HG03432 (cell line): ENCODE data around the gene RNMT.
A peak's percentile ranks its signal among the peaks of the same experiment; 100 is the strongest.
"Not testable (repeated sequence)": the region's sequence is repeated elsewhere in the genome, so short reads cannot be mapped to it uniquely, and the experiment has no call there.

Experiments
- ATAC-seq: cut with Tn5 transposase; IDR thresholded peaks from one replicate; pipeline ENCODE4 v1.9.1; 2021; ENCODE audit warnings: mild to moderate bottlenecking, moderate library complexity; ENCODE audit not compliant: unreplicated experiment

The RNMT gene

DNA sequence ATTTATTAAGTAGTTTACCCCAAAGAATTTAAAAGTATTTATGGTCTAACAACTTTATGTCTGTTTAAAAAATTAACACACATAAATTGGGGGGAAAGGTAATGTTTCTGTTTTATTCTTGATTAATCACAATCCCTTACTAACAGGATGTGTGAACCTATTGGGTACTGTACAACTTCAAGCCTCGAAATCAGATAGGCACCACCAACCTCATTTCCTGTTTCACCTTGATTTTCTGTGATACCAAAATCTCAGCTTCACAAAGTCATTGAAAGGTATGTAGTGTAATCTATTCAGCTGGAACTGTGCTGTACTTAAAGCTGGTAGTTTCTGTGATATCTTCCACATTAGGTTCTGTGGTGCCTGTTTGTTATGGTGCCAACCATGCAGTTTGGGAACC is 4.0 kb downstream of the RNMT start:
- ATAC-seq = no peak

DNA sequence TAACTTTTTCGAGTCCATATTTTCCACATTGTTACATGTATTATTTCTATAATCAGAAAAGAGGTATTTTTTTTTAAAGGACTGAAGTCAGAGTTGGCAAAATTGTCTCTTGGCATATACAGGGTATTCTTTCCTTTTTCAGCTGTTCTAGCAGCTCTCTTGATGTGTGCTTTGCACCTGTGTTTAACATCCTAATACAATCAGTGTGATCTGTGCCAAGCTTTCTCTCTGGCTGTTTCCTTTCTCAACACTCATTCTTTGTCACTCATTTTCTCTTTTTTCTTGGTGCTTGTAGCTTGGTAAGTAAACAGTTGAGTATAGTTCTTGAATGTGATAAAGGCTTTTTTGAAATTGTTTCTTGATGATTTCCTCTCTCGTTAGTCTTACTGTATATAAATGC is 9.2 kb downstream of the RNMT start:
- no peak for ATAC-seq

DNA sequence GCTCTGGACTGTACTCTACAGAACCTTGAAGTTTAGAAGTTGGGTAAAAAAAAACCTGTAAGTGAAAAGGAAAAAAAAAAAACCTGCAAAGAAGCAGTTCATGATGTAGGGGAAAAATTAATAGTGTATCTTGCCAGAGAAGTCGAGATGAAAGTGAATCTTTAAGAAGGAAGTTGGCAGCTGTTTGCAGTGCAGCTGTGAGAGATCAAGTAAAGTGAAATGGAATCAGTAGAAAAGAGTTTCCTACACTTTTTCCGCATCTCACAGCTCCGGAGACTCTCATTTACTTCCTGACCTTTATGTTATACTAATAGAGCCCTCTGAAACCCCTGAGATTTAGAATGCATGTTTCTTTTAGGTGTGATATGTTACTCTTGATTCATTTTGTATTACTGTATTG is 19.2 kb downstream of the RNMT start:
- no peak for ATAC-seq

DNA sequence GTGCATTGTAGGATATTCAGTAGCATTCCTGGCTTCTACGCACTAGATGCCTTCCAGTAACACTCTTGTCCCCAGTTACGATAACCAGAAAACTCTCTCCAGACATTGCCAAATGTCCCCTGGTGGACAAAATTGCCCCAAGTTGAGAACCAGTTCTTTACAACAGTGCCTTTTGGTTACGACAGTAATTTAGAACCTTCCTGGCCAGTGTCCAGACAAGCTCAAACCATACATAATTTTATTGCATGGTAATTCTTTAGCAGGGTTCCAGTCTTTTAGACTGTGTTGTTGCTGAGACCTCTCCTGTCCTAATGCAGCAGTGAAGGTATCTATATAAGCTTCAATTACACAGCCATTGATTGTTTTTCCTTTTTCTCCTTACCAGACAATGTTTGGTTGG is 20.2 kb downstream of the RNMT start:
- ATAC-seq = no peak

DNA sequence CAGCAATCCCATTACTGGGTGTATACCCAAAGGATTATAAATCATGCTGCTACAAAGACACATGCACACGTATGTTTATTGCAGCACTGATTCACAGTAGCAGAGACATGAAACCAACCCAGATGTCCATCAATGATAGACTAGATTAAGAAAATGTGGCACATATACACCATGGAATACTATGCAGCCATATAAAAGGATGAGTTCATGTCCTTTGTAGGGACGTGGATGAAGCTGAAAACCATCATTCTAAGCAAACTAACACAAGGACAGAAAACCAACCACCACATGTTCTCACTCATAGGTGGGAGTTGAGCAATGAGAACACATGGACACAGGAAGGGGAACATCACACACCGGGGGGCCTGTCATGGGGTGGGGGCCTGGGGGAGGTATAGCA is 25.1 kb downstream of the RNMT start:
- not testable (repeated sequence) for ATAC-seq

DNA sequence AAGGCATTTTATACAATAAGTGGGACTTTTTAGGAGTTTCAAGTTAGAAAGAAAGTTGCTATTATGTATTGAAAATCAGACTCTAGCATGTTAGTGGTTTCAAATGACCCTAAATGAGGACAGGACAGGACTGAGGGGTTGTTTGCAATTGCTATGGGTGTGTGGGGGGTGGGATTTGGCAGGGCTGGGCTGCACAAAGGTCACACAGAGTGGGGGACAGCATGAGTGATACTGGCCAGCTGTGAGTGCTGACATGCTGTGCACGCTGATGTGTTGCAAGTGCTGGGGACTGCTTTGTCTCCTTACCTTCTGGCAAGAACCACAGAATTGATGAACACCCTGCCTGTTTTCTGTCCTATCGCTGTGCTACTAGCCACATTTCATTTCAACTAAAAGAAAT is 29.8 kb downstream of the RNMT start:
- ATAC-seq = no peak

DNA sequence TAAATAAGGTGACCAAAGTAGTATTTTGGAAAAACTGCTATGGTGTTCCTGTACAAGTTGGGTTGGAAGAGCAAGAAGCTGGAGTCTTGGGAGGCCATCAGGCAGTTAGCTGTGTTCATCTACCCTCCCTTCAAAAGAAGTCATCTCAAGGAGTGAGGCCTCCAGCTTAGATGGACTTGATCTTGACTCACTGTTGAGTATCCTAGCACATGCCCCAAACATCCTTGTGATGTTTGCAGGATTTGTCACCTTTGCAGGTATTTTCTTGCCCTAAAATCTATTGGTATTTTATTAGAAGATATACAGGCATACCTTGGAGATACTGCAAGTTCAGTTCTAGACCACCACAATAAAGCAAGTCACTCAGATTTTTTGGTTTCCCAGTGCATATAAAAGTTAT is 30.2 kb downstream of the RNMT start:
- ATAC-seq = no peak

DNA sequence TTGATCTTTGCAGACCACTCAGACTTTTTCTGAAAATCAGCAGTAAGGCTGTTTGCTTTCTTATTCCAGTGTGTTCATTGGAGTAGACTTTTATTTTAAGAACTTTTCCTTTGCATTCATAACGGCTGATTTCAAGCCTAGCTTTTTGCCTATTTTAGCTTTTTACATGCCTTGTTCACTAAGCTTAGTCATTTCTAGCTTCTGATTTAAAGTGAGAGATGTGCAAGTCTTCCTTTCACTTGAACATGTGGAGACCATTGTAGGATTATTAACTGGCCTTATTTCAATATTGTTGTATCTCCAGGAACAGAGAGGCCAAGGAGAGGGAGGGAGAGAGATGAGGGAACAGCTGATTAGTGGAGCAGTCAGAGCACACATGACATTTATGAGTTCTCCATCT is 32.1 kb downstream of the RNMT start:
- ATAC-seq = no peak

DNA sequence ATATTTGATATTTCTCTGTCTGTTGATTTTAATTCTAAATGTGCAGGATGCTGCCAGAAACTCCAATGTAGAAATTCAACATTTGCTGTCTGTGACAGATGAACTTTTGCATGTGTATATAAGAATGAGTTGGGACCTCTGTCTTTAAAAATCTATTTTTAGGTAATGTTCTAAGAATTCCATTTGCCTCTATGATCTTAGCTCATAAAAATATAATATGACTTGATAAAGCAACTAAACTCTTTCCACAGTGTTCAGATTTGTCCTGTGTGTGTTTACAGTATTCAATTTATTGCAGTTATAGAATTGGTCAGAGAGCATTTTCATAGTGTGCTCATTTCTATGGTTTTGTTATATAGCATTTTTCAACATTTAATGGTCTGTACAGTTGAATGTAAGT is 33.6 kb downstream of the RNMT start:
- ATAC-seq = no peak

DNA sequence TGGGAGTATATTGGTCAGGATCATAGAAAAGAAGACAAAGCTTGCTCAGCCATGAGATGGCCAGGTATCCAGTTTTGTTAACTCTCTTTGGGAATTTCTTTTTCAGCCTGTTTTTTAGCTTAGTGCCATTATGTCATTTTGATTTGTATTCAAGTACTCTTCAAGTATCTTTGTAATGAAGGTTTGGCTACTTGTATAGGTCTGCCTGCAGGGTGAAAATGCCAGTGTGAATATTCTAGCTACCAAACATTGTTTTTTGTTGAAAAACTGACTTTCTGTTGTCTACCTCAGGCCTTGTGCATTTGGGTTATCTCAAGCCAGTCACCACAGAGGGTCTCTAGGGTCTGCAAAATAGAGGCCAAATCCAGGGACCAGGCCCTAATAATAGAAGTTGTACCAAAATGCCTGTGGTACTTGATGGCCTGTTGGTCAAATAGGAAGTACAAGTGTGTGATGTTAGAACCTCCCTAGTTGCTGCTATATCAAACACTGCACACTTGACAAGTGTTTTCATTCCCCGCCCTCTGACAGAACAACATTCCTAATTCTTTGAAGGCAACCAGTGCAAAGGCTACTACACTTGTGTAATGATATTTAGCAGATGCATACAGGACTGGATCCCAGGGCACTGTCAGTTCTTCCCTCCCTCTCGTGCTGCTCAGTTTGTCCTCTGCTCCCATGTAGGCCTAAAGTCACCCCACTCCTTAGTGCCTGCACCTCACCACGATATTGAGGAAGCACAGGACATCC is 36.4 kb downstream of the RNMT start:
- no peak for ATAC-seq

DNA sequence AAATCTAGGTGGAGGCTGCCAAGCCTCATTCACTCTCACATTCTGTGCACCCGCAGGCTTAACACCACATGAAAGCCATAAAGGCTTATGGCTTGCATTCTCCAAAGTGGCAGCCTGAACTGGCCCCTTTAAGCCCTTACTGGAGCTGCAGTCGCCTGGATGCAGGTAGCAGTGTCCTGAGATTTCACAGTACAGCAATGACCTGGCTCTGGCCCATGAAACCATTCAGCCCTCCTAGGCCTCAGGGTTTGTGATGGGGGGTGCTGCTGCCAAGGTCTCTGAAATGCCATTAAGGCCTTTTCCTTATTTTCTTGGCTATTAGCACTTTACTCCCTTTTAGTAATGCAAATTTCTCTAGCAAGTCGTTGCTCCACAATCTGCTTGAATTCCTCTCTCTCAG is 48.6 kb downstream of the RNMT start:
- no peak for ATAC-seq

DNA sequence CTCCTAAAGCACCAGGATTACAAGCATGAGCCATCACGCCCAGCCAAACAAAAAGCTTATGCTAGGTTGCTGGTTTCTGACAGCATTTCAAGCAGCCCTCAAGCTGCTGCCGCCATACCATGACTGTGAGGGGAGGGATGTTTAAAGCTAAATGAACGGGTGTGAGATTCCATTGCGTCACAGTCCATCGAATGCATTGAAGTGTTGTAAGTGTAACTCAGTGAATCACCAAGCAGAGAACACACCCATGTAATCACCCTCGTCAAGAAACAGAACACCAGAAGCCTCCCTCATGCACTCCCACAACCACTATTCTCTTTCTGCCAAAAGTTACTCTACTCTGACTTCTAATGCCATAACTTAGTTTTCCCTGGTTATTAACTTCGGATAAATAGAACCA is 64.7 kb downstream of the RNMT start:
- ATAC-seq = no peak

DNA sequence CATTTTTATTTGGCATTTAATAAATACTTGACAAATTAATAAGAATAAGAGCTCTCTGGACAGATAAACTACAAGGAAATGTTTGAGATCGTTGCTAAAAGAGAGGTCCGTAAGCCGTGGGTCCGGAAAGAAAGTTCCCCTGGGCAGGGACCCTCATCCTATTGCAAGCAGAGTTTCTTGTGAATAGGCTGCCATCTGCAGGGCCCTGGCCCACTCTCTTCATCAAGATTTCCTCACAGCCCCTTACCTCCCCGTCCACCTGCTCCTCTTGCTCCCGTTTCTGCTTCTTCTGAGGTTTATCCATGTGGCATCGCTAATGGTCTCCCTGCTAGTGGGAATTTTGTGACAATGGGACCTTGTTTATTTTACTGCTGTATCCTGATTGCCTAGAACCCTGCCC is 67.3 kb downstream of the RNMT start:
- ATAC-seq = no peak

DNA sequence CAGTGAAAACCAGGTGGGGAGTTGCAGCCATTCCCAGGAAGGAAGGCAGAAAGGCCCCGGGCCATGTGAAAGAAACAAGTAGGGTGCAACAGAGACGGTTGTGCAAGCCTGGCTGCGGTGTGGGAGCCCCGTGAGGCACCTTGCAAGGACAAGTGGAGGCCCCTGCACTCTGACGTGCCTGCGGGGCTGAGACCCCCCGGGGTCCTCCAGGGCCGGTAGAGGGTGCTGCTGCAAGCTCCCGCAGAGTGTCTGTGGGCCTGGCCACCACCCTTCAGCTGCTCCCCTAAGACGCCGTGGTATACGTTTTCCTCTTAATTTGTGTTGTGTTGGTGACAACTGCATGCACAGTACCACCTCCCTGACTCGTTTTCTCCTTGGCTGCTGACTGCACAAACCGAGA is 70.0 kb downstream of the RNMT start:
- no peak for ATAC-seq

DNA sequence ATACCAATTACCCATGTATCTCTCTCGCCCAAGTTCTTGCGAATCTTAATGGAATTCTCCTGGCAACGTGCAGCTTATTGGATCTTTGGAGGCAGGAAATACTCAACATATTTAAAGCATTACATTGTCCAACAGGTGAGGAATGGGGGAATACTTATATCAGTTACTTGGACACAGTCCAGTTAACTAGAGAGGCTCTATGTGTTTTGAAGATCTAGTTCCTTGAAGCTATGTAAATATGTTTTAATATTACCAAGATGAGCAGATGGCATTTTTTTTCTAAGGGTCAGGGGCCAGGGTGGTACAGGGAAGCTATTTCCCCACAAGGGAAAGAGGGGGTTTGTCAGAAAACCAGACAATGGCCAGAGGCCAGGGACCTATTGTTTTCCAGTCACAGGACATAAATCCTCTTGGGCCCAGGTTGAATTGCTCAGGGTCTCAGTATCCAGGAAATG is 70.7 kb downstream of the RNMT start:
- no peak for ATAC-seq

DNA sequence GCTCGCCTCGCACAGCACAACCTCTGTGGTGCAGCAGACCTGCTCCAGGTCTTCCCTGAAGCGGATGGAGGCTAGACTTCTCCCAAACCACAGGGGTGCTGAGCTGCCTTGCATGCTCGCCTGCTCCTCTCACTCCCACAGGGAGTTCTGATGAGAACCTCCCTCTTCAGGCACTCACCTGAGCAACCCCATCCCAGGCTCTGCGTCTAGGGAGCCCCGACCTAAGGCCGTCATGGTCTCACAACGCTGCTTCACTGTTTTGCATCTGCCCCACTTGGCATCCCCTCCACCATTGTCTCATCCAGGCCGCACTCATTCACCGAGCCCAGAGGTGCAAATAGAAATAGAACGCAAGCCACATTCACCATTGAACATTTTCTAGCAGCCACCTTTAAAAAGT is 72.9 kb downstream of the RNMT start:
- ATAC-seq = no peak

DNA sequence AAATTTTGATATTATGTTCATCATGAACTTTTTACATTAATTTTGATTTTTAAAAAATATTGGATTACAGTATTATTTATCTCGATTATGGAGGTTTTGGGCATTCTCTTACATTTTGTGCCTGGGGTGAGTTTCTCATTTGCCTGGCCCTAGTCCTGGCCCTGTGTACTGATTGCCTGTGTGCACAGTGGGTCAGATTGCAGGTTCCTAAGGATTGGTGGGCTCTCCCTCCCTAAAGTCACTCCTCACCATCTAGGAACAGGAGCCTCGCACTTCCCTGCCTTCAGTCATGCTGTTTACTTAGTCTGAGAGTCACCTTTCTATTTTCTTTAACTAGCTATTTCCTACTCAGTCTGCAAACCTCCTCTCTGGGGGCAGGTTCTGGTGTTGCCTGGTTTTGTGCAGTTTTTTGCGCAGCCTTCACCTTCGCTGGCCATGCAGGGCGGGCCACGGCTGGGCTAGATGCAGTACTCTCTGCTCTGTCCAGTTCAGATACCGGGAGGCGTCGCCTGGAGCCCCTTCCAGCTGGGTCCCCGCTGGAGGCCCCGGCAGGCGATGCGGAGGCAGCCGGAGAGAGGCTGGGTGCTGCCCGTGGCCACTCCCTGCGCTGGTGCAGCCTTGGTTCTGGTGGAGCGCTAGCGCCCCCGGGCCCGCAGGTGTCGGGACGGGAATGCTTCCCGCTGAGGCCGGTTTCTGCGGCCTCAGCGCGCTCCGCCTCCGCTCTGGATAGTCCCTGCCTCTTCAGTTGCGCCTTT is 74.2 kb downstream of the RNMT start:
- ATAC-seq = peak; percentile 50

DNA sequence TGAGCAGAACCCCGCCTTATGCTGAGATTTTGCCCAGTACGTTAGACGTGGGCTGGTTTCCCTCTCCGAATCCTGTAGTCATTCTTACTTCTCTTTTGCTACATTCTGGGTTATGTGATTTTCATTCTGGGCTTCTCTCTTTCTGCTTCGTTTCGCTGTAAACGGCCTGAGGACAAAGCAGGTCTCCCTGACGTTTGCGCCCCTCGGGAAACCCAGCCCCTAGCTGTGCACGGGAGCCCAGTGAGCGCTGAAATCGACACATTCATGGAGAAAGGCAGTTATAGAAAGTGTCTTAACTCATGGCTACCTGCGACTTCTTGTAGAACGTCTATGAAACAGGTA is 74.8 kb downstream of the RNMT start:
- ATAC-seq = no peak

DNA sequence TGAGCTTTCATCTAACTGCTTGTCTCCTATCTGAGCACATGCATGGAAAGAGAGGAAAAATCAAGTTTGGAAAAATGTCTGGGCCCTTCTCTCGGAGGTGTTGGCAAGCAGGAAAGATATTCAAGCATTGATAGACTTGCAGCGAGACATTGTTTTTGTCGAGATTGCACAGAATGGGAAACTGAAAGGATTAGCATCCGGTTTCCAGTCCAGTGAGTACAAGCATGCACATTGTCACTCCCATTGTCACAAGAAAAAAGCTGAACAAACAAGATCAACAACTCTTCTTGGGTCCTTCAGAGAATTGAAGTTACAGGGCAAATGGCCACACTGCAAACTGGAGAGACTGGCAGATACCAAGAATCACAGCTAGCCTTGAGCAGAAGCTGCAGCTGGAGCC is 77.8 kb downstream of the RNMT start:
- no peak for ATAC-seq

DNA sequence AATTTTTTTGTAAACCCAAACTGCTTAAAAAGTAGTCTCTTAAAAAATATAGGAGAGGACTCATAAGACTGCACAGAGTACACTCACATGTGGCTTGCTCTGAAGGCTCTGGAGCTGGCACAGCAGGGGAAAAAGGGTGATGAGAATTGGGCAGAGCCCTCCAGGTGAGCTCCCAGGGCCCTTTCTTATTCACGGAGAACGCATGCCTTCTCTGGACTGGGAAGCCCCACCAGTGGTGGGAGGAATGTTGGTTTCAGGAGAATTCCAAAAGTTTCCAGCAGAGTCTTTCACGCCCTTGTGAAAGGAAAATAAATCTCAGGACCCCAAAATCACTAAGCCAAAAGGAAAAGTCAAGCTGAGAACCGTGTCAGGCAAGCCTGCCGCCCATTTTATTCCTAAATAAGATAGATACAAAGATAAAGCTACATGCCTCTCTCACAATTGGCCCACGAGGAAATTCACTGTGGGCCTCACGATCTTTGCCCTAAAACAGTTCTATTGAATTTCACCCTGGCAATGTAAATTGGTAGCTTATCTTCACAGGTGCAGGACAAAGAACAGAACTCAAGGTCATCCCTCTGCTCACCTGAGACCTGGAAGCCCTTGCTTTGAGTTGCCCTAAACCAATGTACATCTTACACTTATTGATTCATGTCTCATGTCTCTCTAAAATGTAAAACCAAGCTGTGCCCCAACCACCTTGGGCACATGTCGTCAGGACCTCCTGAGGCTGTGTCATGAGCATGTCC is 82.0 kb downstream of the RNMT start:
- ATAC-seq = no peak

DNA sequence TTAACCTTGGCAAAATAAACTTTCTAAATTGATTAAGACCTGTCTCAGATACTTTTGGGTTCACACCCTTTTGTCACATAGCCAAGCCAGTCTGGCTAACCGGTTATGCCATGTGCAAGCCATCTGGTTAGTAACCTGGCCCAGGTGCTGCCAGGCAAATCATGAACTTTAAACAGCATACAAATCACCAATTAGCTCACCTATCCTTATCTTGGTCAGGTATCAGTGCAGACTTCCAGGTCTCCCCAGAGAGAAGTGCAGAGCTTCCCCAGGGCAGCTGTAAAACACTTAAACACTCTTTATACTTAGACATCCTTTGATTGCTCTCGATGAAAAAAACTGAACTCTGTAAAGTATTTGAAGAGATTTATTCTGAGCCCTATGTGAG is 82.6 kb downstream of the RNMT start:
- ATAC-seq = no peak
